ENCODE results near the gene DLG5. TPM values are rescaled to one million over a fixed set of nuclear protein-coding genes. Genes with fewer than 3 reads are reported as not detected.

Gene DLG5
- total and polyA plus RNA-seq, 10 of the 15 experiments (the other 5 are each of a cell fraction or from before 2014, with no cell fraction given), result 0.18 to 6.6 (median 2.7) TPM

DNA sequence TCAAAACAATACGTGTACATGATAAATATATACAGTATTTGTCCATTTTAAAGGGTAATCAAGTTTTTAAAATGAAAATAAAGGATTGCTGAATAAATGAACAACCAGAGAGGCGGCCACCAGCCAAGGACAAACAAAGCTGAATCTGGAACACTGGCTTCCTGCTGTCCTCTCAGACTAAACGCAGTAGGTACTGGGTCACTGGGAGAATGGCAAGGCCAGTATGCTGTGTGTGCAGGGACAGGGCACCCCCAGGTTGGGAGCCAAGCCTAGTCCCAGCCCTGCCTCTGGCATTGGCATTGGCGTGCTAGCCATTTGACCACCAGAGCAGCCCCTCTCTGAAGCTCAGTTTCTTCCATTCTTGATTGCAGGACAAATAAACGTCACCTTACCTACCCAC is 33.8 kb downstream of the DLG5 start:
- Histone ChIP-seq H3K9ac (ENCODE audit: control insufficient read depth, insufficient read depth, low read length) (no peak overlapping the region), H3K4me2 (ENCODE audit: control insufficient read depth, insufficient read depth) (no peak overlapping the region), H3K79me2 (ENCODE audit: control insufficient read depth, insufficient read depth, low read length) (no peaks in the 10 kb centered on the region), H2AFZ (ENCODE audit: control insufficient read depth, low read depth, low read length) (no peak overlapping the region), H3K9me3 (replicated peaks; ENCODE audit: control insufficient read depth, insufficient read depth, low read length) (no peaks in the 10 kb centered on the region), H3K36me3 (ENCODE audit: control insufficient read depth in 2 of 2, insufficient read depth in 2 of 2, low read length in 1 of 2) (no peaks in the 10 kb centered on the region), H4K20me1 (ENCODE audit: control insufficient read depth, insufficient read depth) (no peaks in the 10 kb centered on the region), H3K4me1 (ENCODE audit: control insufficient read depth, insufficient read depth, low read length) (no peaks in the 10 kb centered on the region), H3K27ac (ENCODE audit: control insufficient read depth, insufficient read depth) (no peak overlapping the region), H3K27me3 (replicated peaks in 1 of 2; ENCODE audit: control insufficient read depth in 2 of 2, insufficient read depth in 2 of 2, low read length in 1 of 2) (no peaks in the 10 kb centered on the region), H3K4me3 (no peak overlapping the region)
- no peak for DNase-seq (ENCODE audit: low read depth, low spot score)
- FAIRE-seq, result no peak
- TF ChIP-seq, protein P1, sequence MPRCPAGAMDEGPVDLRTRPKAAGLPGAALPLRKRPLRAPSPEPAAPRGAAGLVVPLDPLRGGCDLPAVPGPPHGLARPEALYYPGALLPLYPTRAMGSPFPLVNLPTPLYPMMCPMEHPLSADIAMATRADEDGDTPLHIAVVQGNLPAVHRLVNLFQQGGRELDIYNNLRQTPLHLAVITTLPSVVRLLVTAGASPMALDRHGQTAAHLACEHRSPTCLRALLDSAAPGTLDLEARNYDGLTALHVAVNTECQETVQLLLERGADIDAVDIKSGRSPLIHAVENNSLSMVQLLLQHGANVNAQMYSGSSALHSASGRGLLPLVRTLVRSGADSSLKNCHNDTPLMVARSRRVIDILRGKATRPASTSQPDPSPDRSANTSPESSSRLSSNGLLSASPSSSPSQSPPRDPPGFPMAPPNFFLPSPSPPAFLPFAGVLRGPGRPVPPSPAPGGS (IDR thresholded peaks at IDR 0.05; ENCODE audit: borderline replicate concordance, insufficient read depth, low read depth, low read length, poor library complexity, severe bottlenecking), result no peak
- no peak for TF ChIP-seq FOXK2 (IDR thresholded peaks at IDR 0.05)
- no peak for TF ChIP-seq BACH1 (IDR thresholded peaks at IDR 0.05; ENCODE audit: borderline replicate concordance)
- TF ChIP-seq SRF (IDR thresholded peaks at IDR 0.05; ENCODE audit: low read depth in 2 of 2, low read length in 2 of 2), result no peak
- no peak for TF ChIP-seq SIX5 (IDR thresholded peaks at IDR 0.05; ENCODE audit: low read depth, low read length, severe bottlenecking)
- no peak for TF ChIP-seq CBX3 (IDR thresholded peaks at IDR 0.05; ENCODE audit: borderline replicate concordance, low read depth)
- no peak for TF ChIP-seq BHLHE40 (IDR thresholded peaks at IDR 0.05; ENCODE audit: borderline replicate concordance in 1 of 2, low read depth in 2 of 2, low read length in 1 of 2)
- no peak for TF ChIP-seq HDAC6 (IDR thresholded peaks at IDR 0.05; ENCODE audit: unreplicated experiment)
- TF ChIP-seq RB1 (IDR thresholded peaks at IDR 0.05; ENCODE audit: borderline replicate concordance), result no peak
- in situ Hi-C loops (cut with MboI) (no loop called here), intact Hi-C loops (cut with micrococcal nuclease; ENCODE audit: unreplicated experiment) (no loop called here)
- ChIA-PET POLR2A (interaction anchor here (0.8 kb wide), 1 partner anchor 8 kb away, joined by 3 read pairs; no protein-coding TSS in a partner anchor), SMC1A (ENCODE audit: uncharacterized antibody, unreplicated experiment) (no interaction called here), RAD21 (ENCODE audit: unreplicated experiment) (no interaction called here), CTCF (no interaction called here)
- BruUV-seq (replicated peaks), result no TSS peak
- 33% methylated on average over 5 of the region's 5 CpGs for WGBS (ENCODE audit: insufficient coverage, insufficient replicate concordance, low lambda C conversion rate, missing lambda C conversion rate)
- no peak for ATAC-seq
